B cell (primary cell): ENCODE measurements around the gene MYOC. TPM values are rescaled to one million over a fixed set of nuclear protein-coding genes. Genes with fewer than 3 reads are reported as not detected.

Source experiments
- ATAC-seq: fragments of 200-7000 bp; cut with Tn5 transposase; one replicate; pipeline ENCODE4 v1.10.0; 2021; ENCODE audit warnings: low read depth, mild to moderate bottlenecking, moderate number of reproducible peaks, moderate library complexity
- CTCF ChIA-PET: fragments of 350-600 bp; sonication (Branson Sonifier 250); formaldehyde crosslinking; loops from one replicate; lab custom pipeline; 2021; ENCODE audit warnings: antibody characterized with exemption, inconsistent platforms; lab: Charles Lee
- POLR2A ChIA-PET: fragments of 350-600 bp; sonication (Branson Sonifier 250); formaldehyde crosslinking; loops from one replicate; lab custom pipeline; 2021; ENCODE audit warnings: antibody characterized with exemption; lab: Charles Lee
- DNase-seq: peaks from one replicate; pipeline ENCODE4 v3.0.0; 2013
- H2AFZ ChIP-seq: 2 replicates; pipeline ENCODE4 v1.6.1; 2012; ENCODE audit warnings: mild to moderate bottlenecking, low read depth, low read length; ENCODE audit not compliant: insufficient read depth, poor library complexity, severe bottlenecking
- H3K27ac ChIP-seq, 2 donors: 1 replicate in 1 of 2; 2 replicates in 1 of 2; pipeline ENCODE4 v1.5.1; 2012 to 2013; ENCODE audit warnings: low read length in 2 of 2, mild to moderate bottlenecking in 2 of 2, moderate library complexity in 1 of 2
- H3K27me3 ChIP-seq, 4 experiments: fragments of 200-600 bp in 1 of 4; sonication (generic) in 1 of 4; replicated peaks in 1 of 4; 1 replicate in 2 of 4; 2 replicates in 2 of 4; pipeline versions ENCODE4 v1.6.1 to v1.7.0; 2013 to 2016; ENCODE audit warnings: low read length in 3 of 4, mild to moderate bottlenecking in 2 of 4, mixed read lengths in 1 of 4, moderate library complexity in 1 of 4; ENCODE audit not compliant: insufficient read depth in 4 of 4, control insufficient read depth in 3 of 4; ENCODE audit errors: control extremely low read depth in 1 of 4
- H3K36me3 ChIP-seq, 2 experiments: replicated peaks in 1 of 2; 1 replicate in 1 of 2; 2 replicates in 1 of 2; pipeline versions ENCODE4 v1.6.1 to v1.7.1; 2013; ENCODE audit warnings: low read length in 1 of 2; ENCODE audit not compliant: insufficient read depth in 2 of 2, control insufficient read depth in 1 of 2; ENCODE audit errors: control extremely low read depth in 1 of 2, extremely low read depth in 1 of 2
- H3K4me1 ChIP-seq, 2 donors: fragments of 200-600 bp in 1 of 2; sonication (generic) in 1 of 2; 1 replicate in 1 of 2; 2 replicates in 1 of 2; pipeline versions ENCODE4 v1.5.1 to v1.6.1; 2013 to 2017; ENCODE audit warnings: low read length in 2 of 2; ENCODE audit not compliant: control insufficient read depth in 2 of 2, insufficient read depth in 2 of 2
- H3K4me2 ChIP-seq: replicated peaks from 2 replicates; pipeline ENCODE3; 2012; ENCODE audit warnings: mild to moderate bottlenecking, low read depth, low read length; ENCODE audit not compliant: poor library complexity, severe bottlenecking
- H3K4me3 ChIP-seq, 5 experiments: fragments of 200-600 bp in 1 of 5; sonication (generic) in 1 of 5; 1 replicate in 3 of 5; 2 replicates in 2 of 5; pipeline versions ENCODE4 v1.5.1 to v1.7.0; 2011 to 2016; ENCODE audit warnings: low read length in 4 of 5, mild to moderate bottlenecking in 4 of 5, low read depth in 2 of 5, control low read depth in 1 of 5, moderate library complexity in 1 of 5; ENCODE audit not compliant: insufficient read depth in 1 of 5; ENCODE audit errors: control extremely low read depth in 1 of 5, extremely low read depth in 1 of 5
- H3K79me2 ChIP-seq: fragments of 200-600 bp; sonication (generic); one replicate; pipeline ENCODE4 v1.6.0; 2016; ENCODE audit warnings: low read length; ENCODE audit not compliant: control insufficient read depth, insufficient read depth
- H3K9ac ChIP-seq: fragments of 200-600 bp; sonication (generic); 2 replicates; pipeline ENCODE4 v1.6.1; 2017; ENCODE audit warnings: mild to moderate bottlenecking, low read length, moderate library complexity
- H3K9me3 ChIP-seq, 3 donors: one replicate each; pipeline versions ENCODE4 v1.6.1 to v1.7.1; 2013; ENCODE audit warnings: low read length in 2 of 3; ENCODE audit not compliant: control insufficient read depth in 2 of 3, insufficient read depth in 1 of 3; ENCODE audit errors: control extremely low read depth in 1 of 3
- H4K20me1 ChIP-seq: 2 replicates; pipeline ENCODE4 v1.6.0; 2012; ENCODE audit warnings: mild to moderate bottlenecking, low read length; ENCODE audit not compliant: insufficient read depth, control insufficient read depth, poor library complexity, severe bottlenecking
- H3K27ac Mint-ChIP-seq: one replicate; pipeline ENCODE4 v1.8.0; 2021; ENCODE audit warnings: mixed read lengths
- H3K27me3 Mint-ChIP-seq: one replicate; pipeline ENCODE4 v1.8.0; 2021; ENCODE audit warnings: mixed read lengths
- H3K4me1 Mint-ChIP-seq: one replicate; pipeline ENCODE4 v1.8.0; 2021; ENCODE audit warnings: mixed read lengths
- H3K4me3 Mint-ChIP-seq: one replicate; pipeline ENCODE4 v1.8.0; 2021; ENCODE audit warnings: mixed read lengths
- H3K9me3 Mint-ChIP-seq: one replicate; pipeline ENCODE4 v1.8.0; 2022; ENCODE audit warnings: mixed read lengths; ENCODE audit not compliant: insufficient read depth
- CTCF ChIP-seq: fragments of 200-600 bp; IDR thresholded peaks from one replicate; pipeline ENCODE4 v1.8.0; 2022; ENCODE audit warnings: antibody characterized with exemption, mild to moderate bottlenecking
- EZH2 ChIP-seq: IDR thresholded peaks from 2 replicates; pipeline ENCODE4 v1.6.1; 2012; ENCODE audit warnings: borderline replicate concordance, low read depth, mild to moderate bottlenecking, moderate library complexity, low read length; ENCODE audit not compliant: insufficient read depth, poor library complexity, severe bottlenecking
- WGBS: methylation state at CpG from one replicate; pipeline ENCODE4 v1.1.5; 2013; ENCODE audit warnings: missing lambda C conversion rate; ENCODE audit not compliant: insufficient coverage; 5-methylcytosine and 5-hydroxymethylcytosine counted together
- intact Hi-C: fragments of 100-400 bp; cut with micrococcal nuclease; formaldehyde crosslinking; loops from one replicate; pipeline ENCODE4 v1.10.0; 2022
- polyA plus RNA-seq: library from polyadenylated mRNA; depleted of rRNA; stranded (reverse); fragments of >200 nt; gene quantifications from 2 replicates; pipeline ENCODE4 v1.2.3, GENCODE V29; 2012
- total RNA-seq, 2 donors: library from RNA; stranded (reverse); fragments of 120-200 nt in 1 of 2; gene quantifications; 1 replicate in 1 of 2; 2 replicates in 1 of 2; pipeline versions ENCODE4 v1.2.3 to v1.2.4, GENCODE V29; 2013 to 2022

The MYOC gene
- total and polyA plus RNA-seq, 2 donors (not counting 1 experiment from before 2014, with no cell fraction given): not detected

- H3K27ac Mint-ChIP-seq: no peak overlapping the region
- Histone ChIP-seq H3K9me3 (no peaks in the 10 kb centered on the region), H3K4me2 (no peak overlapping the region), H2AFZ (no peak overlapping the region), H4K20me1 (no peaks in the 10 kb centered on the region), H3K27me3 (no peaks in the 10 kb centered on the region), H3K4me1 (no peaks in the 10 kb centered on the region), H3K36me3 (peaks cover 19 to 65% of the 10 kb centered on the region in 2 experiments), H3K79me2 (no peaks in the 10 kb centered on the region), H3K4me3 (no peak overlapping the region), H3K27ac (no peak overlapping the region), H3K9ac (no peak overlapping the region)
- H3K27me3 Mint-ChIP-seq: no peaks in the 10 kb centered on the region
- ATAC-seq: no peak
- TF ChIP-seq EZH2 (no peak), CTCF (no peak)
- CTCF ChIA-PET: no interaction called here
- no peak for DNase-seq
- no CpG with 5 or more reads among the region's 1 CpG for WGBS
- intact Hi-C loops: no loop called here
- H3K4me1 Mint-ChIP-seq: no peaks in the 10 kb centered on the region
- H3K9me3 Mint-ChIP-seq: no peaks in the 10 kb centered on the region
- POLR2A ChIA-PET: no interaction called here
- H3K4me3 Mint-ChIP-seq: no peak overlapping the region
Observed at GRCh38 chr1:171590022-171590421, 62.5 kb downstream of the MYOC start.

- TF ChIP-seq EZH2 (no peak), CTCF (no peak)
- intact Hi-C loops: no loop called here
- H4K20me1 ChIP-seq: no peaks in the 10 kb centered on the region
- H3K27ac Mint-ChIP-seq: no peak overlapping the region
- no peaks in the 10 kb centered on the region for H3K27me3 Mint-ChIP-seq
- no peak overlapping the region for H2AFZ ChIP-seq
- ChIA-PET CTCF (no interaction called here), POLR2A (no interaction called here)
- H3K27me3 ChIP-seq: no peaks in the 10 kb centered on the region
- no peak overlapping the region for H3K4me3 Mint-ChIP-seq
- H3K4me1 ChIP-seq: no peaks in the 10 kb centered on the region
- WGBS: no CpG with 5 or more reads among the region's 2 CpGs
- H3K4me3 ChIP-seq: no peak overlapping the region
- peaks cover 23 to 83% of the 10 kb centered on the region in 2 experiments for H3K36me3 ChIP-seq
- no peak overlapping the region for H3K27ac ChIP-seq
- no peak for ATAC-seq
- no peaks in the 10 kb centered on the region for H3K9me3 ChIP-seq
- no peaks in the 10 kb centered on the region for H3K79me2 ChIP-seq
- DNase-seq: no peak
- no peak overlapping the region for H3K9ac ChIP-seq
- no peaks in the 10 kb centered on the region for H3K9me3 Mint-ChIP-seq
- no peaks in the 10 kb centered on the region for H3K4me1 Mint-ChIP-seq
- H3K4me2 ChIP-seq: no peak overlapping the region
Observed at GRCh38 chr1:171588230-171588629, 64.3 kb downstream of the MYOC start.
